H1 (cell line): ENCODE results near the gene GNG14. TPM values are rescaled to one million over a fixed set of nuclear protein-coding genes. Genes with fewer than 3 reads are reported as not detected.

Experiments
- ASH2L ChIP-seq: fragments of 200-600, 300-600 bp; sonication (generic); IDR thresholded peaks from one replicate; pipeline ENCODE4 v1.7.1; 2017; ENCODE audit warnings: low read length
- BCL11A ChIP-seq, 2 experiments: IDR thresholded peaks; one replicate each; pipeline ENCODE4 v1.6.1; 2011; ENCODE audit warnings: low read depth in 2 of 2, low read length in 2 of 2, mild to moderate bottlenecking in 2 of 2
- CEBPB ChIP-seq: IDR thresholded peaks from 2 replicates; pipeline ENCODE4 v1.6.1; 2012; ENCODE audit warnings: low read depth, low read length
- CREB1 ChIP-seq: IDR thresholded peaks from 2 replicates; pipeline ENCODE4 v1.6.1; 2012; ENCODE audit warnings: inconsistent platforms
- CTBP2 ChIP-seq: IDR thresholded peaks from 2 replicates; pipeline ENCODE4 v1.7.0; 2011; ENCODE audit warnings: borderline replicate concordance, mild to moderate bottlenecking, moderate library complexity, mixed read lengths, low read length; ENCODE audit not compliant: insufficient read depth, insufficient read length
- EP300 ChIP-seq, 2 experiments: IDR thresholded peaks; 1 replicate in 1 of 2; 2 replicates in 1 of 2; pipeline ENCODE4 v1.6.1; 2011 to 2012; ENCODE audit warnings: low read depth in 2 of 2, low read length in 2 of 2, mild to moderate bottlenecking in 2 of 2, borderline replicate concordance in 1 of 2, inconsistent platforms in 1 of 2, moderate library complexity in 1 of 2
- HDAC6 ChIP-seq: IDR thresholded peaks from one replicate; pipeline ENCODE4 v1.7.1; 2012; ENCODE audit warnings: low read depth, mild to moderate bottlenecking, inconsistent platforms, low read length, moderate library complexity
- JUND ChIP-seq: IDR thresholded peaks from 2 replicates; pipeline ENCODE4 v1.6.1; 2011; ENCODE audit warnings: mild to moderate bottlenecking, improper control_type of control experiment, low read length
- KDM4A ChIP-seq: IDR thresholded peaks from one replicate; pipeline ENCODE4 v1.7.1; 2012; ENCODE audit warnings: low read depth, mild to moderate bottlenecking, moderate library complexity, low read length, inconsistent platforms; ENCODE audit not compliant: severe bottlenecking
- MAFK ChIP-seq: IDR thresholded peaks from 2 replicates; pipeline ENCODE4 v1.6.1; 2012; ENCODE audit warnings: low read depth, mild to moderate bottlenecking, improper control_type of control experiment, low read length
- PHF8 ChIP-seq: fragments of 200-600 bp; sonication (generic); conservative IDR thresholded peaks from 2 replicates; pipeline ENCODE4 v1.7.1; 2012; ENCODE audit warnings: low read depth, mild to moderate bottlenecking, inconsistent platforms, low read length, moderate library complexity
- POLR2A ChIP-seq, 2 experiments: IDR thresholded peaks; 1 replicate in 1 of 2; 2 replicates in 1 of 2; pipeline ENCODE4 v1.6.1; 2011; ENCODE audit warnings: low read depth in 2 of 2, low read length in 2 of 2, mild to moderate bottlenecking in 2 of 2; ENCODE audit errors: control extremely low read depth in 1 of 2
- POLR2AphosphoS5 ChIP-seq: IDR thresholded peaks from 2 replicates; pipeline ENCODE4 v1.6.1; 2011; ENCODE audit warnings: low read depth, low read length
- POU5F1 ChIP-seq: IDR thresholded peaks from 2 replicates; pipeline ENCODE4 v1.6.1; 2011; ENCODE audit warnings: low read depth, mild to moderate bottlenecking, low read length, moderate library complexity
- RBBP5 ChIP-seq: IDR thresholded peaks from 2 replicates; pipeline ENCODE4 v1.7.1; 2012; ENCODE audit warnings: low read depth, mild to moderate bottlenecking, inconsistent platforms, low read length, moderate library complexity, borderline replicate concordance
- RFX5 ChIP-seq: IDR thresholded peaks from 2 replicates; pipeline ENCODE4 v1.6.1; 2011; ENCODE audit warnings: low read depth, low read length, improper control_type of control experiment, borderline replicate concordance
- RXRA ChIP-seq: IDR thresholded peaks from 2 replicates; pipeline ENCODE4 v1.6.1; 2011; ENCODE audit warnings: low read depth, mild to moderate bottlenecking, low read length, moderate library complexity; ENCODE audit not compliant: insufficient read depth
- SAP30 ChIP-seq: fragments of 300-600 bp; sonication (generic); IDR thresholded peaks from 2 replicates; pipeline ENCODE4 v1.7.1; 2012; ENCODE audit warnings: low read length, moderate library complexity, mild to moderate bottlenecking, inconsistent platforms; ENCODE audit not compliant: insufficient read depth, insufficient replicate concordance
- SP2 ChIP-seq: IDR thresholded peaks from 2 replicates; pipeline ENCODE4 v1.6.1; 2012; ENCODE audit warnings: mild to moderate bottlenecking, low read length, inconsistent platforms
- SRF ChIP-seq: IDR thresholded peaks from 2 replicates; pipeline ENCODE4 v1.6.1; 2011; ENCODE audit warnings: mild to moderate bottlenecking, low read depth, low read length, moderate library complexity
- SUZ12 ChIP-seq: fragments of 200-600 bp; sonication (generic); IDR thresholded peaks from 2 replicates; pipeline ENCODE4 v1.6.1; 2012; ENCODE audit warnings: mild to moderate bottlenecking, inconsistent platforms, low read length, moderate library complexity, mixed read lengths
- TAF1 ChIP-seq: IDR thresholded peaks from 2 replicates; pipeline ENCODE4 v1.6.1; 2011; ENCODE audit warnings: mild to moderate bottlenecking, low read depth, low read length
- TCF12 ChIP-seq: IDR thresholded peaks from 2 replicates; pipeline ENCODE4 v1.6.1; 2011; ENCODE audit warnings: low read depth, mild to moderate bottlenecking, low read length
- YY1 ChIP-seq: IDR thresholded peaks from 2 replicates; pipeline ENCODE4 v1.6.1; 2011; ENCODE audit warnings: low read depth, mild to moderate bottlenecking, low read length
- polyA plus RNA-seq, 7 experiments: library from polyadenylated mRNA; depleted of rRNA in 3 of 7; stranded (reverse) in 5 of 7; unstranded in 2 of 7; fragments of >200 nt in 5 of 7; fragments of 200-250 nt in 2 of 7; gene quantifications; 1 replicate in 5 of 7; 2 replicates in 1 of 7; 4 replicates in 1 of 7; pipeline versions ENCODE4 v1.2.1 to v1.2.3, GENCODE V29; 2011 to 2013; ENCODE audit warnings: missing spikeins in 2 of 7, mixed read lengths in 2 of 7
- total RNA-seq: library from RNA; stranded (reverse); fragmentation: NEBNext Ultra II Directional; extraction: Animal tissue kit (Norgen Biotek cat#: 25700); gene quantifications from 2 replicates; pipeline ENCODE4 v1.2.1, GENCODE V29; 2021
- TF ChIP-seq, protein P1 (sequence below): IDR thresholded peaks from 2 replicates; pipeline ENCODE4 v1.6.1; 2011; ENCODE audit warnings: low read depth, mild to moderate bottlenecking, low read length; ENCODE audit not compliant: insufficient read depth

Gene GNG14
- total and polyA plus RNA-seq, 2 of the 8 experiments (the other 6 are each of a cell fraction or from before 2014, with no cell fraction given) = not detected

DNA sequence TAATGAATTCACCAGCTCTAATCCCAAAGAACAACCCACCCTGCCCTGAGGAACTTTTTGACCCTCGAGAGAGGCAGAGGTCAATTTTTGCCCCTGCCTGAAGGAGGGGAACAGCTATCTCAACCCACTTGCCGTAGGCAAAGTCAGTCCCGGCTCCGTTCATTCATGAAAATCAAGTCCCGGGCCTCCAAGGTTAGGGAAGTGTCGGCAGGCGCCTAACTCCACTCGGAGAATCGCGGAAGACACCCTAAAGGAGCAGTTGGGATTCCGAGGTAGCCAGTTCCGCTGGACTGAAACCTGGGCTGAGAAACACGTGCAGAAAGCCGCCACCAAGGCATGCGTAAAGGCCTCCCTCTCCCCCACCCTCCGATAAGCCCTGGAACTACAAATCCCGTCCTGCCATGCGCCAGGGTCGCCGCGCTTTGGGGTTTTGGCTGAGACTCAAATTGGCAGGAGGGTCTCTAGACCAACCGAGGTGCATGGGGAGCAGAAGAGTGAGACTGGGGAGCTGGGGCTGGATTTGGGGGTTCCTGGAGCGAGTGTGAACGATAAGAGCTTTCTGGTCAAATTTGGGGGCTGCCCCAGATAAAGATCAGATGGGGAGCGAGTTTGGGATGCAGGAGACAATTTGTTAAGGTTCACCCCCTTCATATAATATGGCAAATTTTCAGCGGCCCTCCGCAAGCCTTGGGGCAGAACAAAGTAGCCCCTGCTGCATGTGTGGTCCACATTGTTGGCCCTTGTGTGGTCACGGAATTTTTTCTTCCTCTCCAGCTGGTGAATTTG is 36.0 kb downstream of the GNG14 start, which contains the start of gene TNPO2 (continued):
- TF ChIP-seq, protein P1, sequence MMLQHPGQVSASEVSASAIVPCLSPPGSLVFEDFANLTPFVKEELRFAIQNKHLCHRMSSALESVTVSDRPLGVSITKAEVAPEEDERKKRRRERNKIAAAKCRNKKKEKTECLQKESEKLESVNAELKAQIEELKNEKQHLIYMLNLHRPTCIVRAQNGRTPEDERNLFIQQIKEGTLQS = no peak
- TF ChIP-seq TAF1 (peak; percentile 76), POLR2AphosphoS5 (peak; percentile 70), POLR2A (IDR thresholded peaks at IDR 0.05; ENCODE audit: control extremely low read depth in 1 of 2, low read depth in 2 of 2, low read length in 2 of 2) (peak in 1 of 2 experiments; percentile 73; a peak in 2 of 3 replicates), CTBP2 (no peak), TCF12 (no peak), SUZ12 (no peak), RBBP5 (no peak), ASH2L (peak; percentile 64), JUND (no peak), CEBPB (no peak), PHF8 (no peak; the same call in none of the 2 replicates), KDM4A (peak; percentile 24), MAFK (no peak), HDAC6 (no peak), RFX5 (no peak), EP300 (IDR thresholded peaks at IDR 0.05; ENCODE audit: borderline replicate concordance in 1 of 2, low read depth in 2 of 2, low read length in 2 of 2) (no peak), CREB1 (peak; percentile 55; the same call in 1 of the 2 replicates), SAP30 (peak; percentile 91), POU5F1 (no peak), RXRA (no peak), SRF (no peak), SP2 (no peak), YY1 (peak; percentile 54; the same call in 1 of the 2 replicates), BCL11A (IDR thresholded peaks at IDR 0.05; ENCODE audit: low read depth in 2 of 2, low read length in 2 of 2) (no peak)
